GM18907 (cell line): ENCODE results near the gene PTPRA.
"Not testable (repeated sequence)": the region's sequence is repeated elsewhere in the genome, so short reads cannot be mapped to it uniquely, and the experiment has no call there.

Source experiments
- ATAC-seq: cut with Tn5 transposase; IDR thresholded peaks from one replicate; pipeline ENCODE4 v1.9.1; 2021; ENCODE audit warnings: mild to moderate bottlenecking, moderate library complexity; ENCODE audit not compliant: unreplicated experiment

The PTPRA gene

DNA sequence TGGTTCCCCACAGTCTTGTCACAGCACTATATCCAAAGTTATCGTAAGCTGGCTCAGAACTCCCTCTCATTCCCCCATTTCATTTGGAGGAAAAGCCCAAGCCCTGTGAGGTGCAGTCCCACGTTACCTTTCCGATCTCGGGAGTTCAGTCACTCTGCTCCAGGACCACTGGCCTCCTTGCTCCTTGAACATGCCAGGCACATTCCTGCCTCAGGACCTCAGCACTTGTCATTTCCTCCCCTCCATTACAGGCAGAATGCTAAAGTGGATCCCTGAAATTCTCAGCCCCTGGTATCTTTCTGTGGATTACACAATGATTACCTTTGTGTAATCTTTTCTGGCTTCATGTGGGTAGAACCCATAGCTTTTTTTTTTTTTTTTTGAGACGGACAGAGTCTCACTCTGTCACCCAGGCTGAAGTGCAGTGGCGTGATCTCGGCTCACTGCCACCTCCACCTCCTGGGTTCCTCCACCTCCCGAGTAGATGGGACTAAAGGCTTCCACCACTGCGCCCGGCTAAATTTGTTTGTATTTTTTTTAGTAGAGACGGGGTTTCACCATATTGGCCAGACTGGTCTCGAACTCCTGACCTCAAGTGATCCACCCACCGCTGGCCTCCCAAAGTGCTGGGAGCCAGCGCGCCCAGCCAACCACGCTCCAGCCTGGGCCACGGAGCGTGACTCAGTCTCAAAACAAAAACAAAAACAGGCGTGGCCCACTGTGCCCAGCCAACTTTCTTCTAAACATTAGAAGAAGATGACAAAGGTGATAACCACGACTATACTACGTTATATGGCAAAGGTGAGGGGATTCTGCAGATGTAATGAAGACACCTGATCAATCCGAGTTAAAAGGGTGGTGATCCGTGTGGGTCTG lies 194.1 kb downstream of the PTPRA start:
- ATAC-seq: no peak

DNA sequence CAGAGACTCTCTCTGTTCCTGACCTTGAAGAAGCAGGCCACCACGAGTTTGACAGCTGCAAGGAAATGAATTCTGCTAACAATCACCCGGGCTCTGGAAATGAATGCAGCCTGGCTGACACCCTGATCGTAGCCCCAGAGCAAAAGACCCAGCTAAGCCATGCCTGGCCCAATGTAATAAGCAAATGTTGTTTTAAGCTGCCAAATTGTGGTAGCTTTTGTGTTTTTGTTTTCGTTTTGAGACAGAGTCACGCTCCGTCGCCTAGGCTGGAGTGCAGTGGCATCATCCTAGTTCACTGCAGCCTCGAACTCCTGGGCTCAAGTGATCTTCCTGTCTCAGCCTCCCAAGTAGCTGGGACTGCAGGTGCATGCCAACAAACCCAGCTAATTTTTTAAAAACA lies 194.8 kb downstream of the PTPRA start:
- no peak for ATAC-seq

DNA sequence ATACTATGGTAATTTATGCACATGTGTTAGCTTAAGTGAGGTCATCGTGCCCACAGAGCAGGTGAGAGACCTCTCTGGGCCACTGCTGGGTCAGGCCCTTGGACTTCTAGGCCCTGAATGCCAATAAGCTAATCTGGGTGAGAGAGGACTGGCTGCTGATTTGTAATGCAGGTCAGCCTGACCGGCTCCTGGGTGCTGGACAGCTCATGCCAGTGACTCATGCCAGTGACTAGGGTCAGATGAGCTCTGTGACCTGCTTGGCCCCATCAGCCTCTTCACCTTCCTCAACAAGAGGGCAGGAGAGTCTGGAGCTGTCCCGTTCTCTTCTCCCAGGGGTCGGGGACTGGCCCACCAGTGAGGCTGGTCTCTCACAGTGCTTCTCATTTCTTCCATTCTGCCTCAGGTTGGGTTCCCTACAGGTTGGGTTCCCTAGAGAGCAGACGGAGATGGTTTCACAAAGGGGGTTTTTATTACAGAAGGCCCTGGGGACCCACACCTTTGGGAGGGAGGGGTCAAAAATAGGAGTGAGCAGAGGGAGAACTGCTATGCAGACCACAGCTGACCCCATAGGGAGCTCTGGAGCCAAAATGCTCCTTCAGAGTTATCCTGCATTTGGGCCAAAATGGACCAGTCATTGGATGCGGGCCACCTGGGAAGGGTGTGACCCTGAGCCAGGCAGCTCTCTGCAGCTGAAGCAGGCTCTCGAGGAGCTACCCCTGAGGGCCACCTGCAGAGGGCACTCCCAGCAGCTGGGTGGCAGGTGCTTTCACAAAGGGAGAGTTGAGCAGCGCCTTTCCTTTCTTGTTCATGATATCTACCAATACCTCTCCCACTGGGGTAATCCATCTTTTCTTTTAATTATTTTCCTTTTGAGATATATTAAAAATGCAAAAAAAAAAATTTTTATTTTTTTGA lies 196.0 kb downstream of the PTPRA start:
- ATAC-seq: no peak

DNA sequence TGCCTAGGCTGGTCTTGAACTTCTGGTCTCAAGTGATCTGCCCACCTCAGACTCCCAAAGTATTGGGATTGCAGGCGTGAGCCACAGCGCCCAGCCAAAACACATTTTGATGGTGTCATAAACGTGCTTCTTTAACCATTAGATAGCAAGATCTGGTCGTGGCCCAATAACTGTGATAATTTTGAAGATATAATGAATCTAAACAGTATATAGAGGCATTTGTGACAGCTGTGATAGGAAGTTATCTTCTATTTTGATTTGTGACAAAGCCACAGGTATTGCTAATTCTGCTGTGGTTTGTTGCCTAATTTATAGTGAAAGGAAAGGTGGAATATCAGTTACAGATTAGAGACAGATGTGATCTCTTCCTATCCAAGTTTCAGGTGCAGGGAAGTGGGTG lies 197.4 kb downstream of the PTPRA start:
- no peak for ATAC-seq

DNA sequence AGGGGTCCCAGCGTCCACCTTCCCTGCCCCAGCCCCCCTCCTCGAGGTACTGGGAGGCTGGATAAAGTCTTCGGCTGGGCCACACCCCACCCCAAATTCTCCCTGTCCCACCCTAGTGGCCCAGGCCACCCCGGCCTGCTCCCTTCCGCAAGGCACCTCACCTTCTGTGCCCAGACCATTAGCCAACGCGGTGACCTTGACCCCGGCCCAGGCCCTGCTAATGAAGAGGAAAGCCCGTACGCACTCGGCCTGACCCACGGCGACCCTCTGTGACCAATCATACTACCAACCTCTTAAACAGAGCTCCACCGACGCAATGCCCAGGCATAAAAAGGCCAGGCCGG lies 198.0 kb downstream of the PTPRA start:
- no peak for ATAC-seq

DNA sequence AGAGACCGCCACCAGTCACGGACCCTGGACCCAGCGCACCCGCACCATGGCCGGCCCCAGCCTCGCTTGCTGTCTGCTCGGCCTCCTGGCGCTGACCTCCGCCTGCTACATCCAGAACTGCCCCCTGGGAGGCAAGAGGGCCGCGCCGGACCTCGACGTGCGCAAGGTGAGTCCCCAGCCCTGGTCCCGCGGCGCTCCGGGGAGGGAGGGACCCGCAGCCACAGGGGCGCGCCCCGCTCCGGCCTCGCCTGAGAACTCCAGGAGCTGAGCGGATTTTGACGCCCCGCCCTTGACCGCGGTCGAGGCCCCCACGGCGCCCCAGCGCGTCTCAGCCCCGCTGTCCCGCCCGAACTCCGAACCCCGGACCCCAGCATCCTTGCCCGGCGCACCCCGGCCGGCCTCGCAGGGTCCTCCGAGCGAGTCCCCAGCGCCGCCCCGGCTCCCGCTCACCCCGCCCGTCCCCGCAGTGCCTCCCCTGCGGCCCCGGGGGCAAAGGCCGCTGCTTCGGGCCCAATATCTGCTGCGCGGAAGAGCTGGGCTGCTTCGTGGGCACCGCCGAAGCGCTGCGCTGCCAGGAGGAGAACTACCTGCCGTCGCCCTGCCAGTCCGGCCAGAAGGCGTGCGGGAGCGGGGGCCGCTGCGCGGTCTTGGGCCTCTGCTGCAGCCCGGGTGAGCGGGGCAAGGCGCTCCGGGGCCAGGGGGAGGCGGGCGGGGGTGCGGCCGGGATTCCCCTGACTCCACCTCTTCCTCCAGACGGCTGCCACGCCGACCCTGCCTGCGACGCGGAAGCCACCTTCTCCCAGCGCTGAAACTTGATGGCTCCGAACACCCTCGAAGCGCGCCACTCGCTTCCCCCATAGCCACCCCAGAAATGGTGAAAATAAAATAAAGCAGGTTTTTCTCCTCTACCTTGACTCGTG lies 198.6 kb downstream of the PTPRA start, which contains the start of gene OXT:
Gene OXT (plus strand): TSS at position 11 of the 920 bp plus-strand sequence. CDS start 36 bp downstream, at position 47.
- no peak for ATAC-seq

DNA sequence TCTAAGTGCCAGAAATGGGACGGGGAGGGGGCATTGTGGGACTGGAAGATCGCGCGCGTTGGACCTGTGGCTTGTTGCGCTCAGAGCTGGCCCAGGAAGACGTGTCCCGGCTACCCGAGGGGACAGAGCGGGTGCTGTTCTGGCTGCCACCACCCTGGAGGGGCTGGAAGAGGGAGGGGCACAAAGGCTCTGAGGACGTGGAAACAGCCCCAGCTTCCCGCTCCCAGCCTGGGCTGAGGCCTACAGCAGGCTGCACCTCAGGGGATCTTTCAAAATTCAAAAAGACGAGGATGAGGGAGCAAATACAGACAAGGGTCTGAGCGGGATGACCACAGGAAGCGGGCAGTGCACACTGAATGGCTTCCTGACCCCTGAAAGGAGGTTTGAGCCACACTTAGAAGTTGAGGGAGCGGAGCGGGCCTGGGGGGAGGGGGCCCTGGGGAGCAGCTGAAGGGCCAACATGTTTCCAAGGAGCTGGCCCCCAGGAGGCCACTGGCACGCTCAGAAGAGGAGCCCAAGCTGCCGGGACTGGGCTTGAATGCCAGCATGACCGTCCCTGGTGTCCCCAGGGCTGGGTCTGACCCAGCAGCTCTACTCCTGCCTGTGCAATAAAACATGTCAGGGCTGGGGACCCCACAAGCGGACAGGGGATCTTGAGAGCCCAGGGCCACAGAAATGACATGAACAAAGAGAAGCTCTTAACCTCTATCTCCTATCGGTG lies 199.4 kb downstream of the PTPRA start:
- ATAC-seq: no peak

DNA sequence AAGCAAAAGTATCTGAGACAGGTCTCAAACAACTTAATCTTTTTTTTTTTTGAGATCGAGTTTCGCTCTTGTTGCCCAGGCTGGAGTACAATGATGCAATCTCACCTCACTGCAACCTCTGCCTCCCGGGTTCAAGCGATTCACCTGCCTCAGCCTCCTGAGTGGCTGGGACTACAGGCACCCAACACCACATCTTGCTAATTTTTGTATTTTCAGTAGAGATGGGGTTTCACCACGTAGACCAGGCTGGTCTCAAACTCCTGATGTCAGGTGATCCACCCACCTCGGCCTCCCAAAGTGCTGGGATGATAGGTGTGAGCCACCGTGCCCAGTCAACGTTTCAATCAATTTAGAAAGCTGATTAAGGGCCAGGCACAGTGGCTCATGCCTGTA lies 200.0 kb downstream of the PTPRA start:
- not testable (repeated sequence) for ATAC-seq

DNA sequence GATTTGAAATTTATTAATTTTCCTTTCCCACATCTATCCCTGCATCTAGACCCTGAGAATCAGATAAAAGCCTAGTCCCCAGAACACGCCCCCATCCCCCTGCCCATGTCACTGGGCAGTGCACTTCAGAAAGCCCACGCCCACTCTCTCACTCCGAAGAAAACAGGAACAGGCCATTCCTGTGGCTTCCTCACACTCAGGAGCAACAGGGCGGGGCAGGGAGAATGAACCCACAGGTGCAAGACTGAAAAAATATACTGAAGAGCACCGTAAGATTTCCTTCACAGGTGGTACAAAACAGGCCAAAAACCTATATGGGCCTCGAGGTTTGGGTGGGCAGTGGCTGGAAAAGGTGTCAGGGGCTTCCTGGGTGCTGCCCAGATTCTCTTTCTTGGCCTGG lies 201.5 kb downstream of the PTPRA start:
- no peak for ATAC-seq

DNA sequence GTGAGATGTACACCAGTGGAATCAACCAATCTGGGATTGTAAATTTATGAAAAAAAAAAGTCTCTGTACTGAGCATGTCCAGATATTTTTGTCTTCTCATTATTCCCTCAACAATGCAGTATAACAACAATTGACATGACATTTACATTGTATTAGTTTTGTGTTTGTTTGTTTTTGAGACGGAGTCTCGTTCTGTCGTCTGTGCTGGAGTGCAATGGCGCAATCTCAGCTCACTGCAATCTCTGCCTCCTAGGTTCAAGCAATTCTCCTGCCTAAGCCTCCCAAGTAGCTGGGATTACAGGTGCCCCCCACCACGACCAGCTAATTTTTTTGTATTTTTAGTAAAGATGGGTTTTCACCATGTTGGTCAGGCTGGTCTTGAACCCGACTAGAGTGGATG lies 202.0 kb downstream of the PTPRA start:
- not testable (repeated sequence) for ATAC-seq

DNA sequence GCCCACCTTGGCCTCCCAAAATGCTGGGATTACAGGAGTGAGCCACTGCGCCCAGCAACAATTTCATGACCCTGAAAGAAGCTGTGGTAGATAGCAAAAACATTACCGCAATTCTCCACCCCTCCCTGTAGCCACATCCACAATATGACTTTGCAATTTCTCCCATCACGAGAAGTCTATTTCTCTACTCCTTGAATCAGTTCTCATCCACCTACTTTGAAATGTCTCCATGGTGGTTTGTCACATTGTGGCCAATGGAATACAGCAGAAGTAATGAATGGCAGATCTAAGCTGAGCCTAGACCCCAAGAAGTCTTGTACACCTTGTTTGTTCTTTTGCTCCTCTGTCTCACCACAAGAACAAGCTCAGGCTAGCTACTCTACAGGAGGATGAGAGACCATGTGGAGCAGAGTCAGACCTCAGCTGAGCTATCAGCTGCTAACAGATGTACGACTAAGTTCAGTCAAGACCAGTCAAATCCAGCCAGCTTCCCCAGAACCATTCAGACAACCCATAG lies 204.4 kb downstream of the PTPRA start:
- no peak for ATAC-seq

DNA sequence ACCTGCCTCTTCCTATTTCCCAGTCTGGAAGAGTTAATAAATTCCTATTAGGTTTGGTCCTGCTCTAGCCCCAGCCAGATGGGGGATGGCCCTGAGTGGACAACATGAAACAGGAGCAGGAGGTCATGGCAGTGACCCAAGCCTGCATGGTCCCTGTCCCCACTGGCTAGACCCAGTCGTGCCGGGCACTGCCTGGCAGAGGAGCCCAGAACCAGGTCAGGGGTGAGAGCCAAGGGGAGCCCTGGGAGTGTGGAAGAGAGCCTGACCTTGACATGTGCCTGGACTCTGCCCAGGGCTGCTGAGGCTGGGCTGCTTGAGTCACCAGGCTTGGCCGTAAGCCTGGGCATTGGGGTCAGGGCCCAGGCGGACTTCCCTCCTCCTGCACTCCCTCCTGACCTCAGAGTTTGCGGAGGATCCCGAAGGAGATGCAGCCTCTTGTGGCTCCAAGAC lies 207.7 kb downstream of the PTPRA start:
- no peak for ATAC-seq

DNA sequence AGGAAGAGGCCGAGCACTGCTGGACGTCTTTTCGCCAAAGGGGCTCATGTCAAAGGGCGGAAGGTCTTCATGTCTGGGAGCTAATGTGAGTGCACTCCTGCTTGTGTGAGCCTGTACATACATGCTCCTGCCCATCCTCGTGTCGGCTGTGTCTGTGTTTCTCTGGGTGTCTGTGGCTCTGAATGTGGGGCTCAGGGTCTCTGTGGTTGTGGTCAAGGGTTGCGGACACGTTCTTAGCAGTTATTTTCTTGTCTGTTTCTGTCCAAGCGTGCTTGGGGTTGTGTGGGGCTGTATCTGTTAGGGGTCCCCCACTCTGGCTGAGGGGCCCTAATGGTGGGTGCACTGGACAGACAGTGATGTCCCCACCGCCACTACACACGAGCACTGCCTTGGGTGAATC lies 208.4 kb downstream of the PTPRA start:
- no peak for ATAC-seq

DNA sequence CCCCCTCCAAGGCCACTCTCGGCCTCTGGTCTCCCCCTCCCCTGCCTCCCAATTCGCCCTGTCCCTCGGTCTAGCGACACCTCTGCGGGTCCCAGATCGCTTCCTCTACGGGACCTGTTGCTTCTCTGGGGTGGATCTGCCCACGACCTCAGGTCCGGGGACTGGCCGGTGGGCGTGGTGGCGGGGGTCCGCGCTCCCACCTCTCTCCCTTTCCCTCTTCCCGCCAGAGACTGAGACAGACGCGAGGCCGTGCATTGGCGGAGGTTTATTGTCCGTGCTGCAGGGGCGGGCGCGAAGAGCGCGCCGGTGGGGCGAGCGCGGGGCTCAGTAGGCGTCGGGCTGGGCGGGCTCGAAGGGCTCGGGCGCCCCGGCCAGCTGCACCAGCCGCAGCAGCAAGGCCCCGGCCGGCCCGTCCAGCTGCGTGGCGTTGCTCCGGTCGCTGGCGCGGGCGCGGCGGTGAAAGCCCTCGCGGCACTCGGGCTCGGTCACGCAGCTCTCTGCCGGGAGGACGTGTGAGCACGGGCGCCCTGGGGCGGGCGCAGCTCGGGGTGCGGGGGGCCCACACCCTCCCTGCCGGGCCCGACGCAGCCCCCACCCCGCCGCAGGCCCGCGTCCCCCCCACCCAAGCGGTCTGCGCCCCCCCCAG lies 209.1 kb downstream of the PTPRA start:
- ATAC-seq: no peak

DNA sequence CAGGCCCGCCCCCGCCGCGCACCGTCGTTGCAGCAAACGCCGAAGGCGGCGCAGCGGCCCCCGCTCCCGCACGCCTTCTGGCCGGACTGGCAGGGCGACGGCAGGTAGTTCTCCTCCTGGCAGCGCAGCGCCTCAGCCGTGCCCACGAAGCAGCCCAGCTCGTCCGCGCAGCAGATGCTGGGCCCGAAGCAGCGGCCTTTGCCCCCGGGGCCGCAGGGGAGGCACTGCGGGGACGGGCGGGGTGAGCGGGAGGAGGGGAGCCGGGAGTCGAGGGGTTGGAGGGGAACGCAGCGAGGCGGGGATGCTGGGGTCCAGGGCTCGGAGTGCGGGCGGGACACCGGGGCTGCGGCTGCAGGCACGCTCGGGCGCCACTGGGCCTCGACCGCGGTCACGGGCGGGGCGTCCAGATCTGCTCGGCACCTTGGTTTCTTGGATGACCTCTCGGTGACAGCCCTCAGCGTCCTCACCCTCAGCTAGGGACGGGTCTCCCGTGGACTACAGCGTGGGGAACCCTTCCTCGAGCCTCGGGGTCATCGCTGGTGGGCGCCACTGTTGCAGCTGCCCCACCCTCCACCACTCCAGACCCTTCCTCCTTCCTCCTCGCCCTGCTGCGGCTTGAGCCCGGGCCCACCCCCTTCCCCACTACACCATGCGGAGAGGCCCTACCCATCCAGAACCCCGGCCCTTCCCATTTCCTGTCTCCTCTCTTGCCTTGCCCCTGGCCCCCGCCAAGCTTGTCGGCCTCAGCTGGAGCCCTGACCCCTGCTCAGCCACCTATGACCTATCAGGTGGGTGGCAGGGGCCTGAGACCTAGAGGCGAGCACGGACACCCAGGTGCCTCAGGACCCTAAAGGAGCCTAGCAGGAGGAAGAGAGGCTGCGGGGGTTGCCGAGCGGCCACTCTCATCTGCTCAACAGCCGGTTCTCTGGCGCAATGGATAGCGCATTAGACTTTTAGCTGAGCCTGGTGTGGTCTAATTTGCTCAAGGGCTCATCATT lies 210.0 kb downstream of the PTPRA start:
- ATAC-seq: no peak

DNA sequence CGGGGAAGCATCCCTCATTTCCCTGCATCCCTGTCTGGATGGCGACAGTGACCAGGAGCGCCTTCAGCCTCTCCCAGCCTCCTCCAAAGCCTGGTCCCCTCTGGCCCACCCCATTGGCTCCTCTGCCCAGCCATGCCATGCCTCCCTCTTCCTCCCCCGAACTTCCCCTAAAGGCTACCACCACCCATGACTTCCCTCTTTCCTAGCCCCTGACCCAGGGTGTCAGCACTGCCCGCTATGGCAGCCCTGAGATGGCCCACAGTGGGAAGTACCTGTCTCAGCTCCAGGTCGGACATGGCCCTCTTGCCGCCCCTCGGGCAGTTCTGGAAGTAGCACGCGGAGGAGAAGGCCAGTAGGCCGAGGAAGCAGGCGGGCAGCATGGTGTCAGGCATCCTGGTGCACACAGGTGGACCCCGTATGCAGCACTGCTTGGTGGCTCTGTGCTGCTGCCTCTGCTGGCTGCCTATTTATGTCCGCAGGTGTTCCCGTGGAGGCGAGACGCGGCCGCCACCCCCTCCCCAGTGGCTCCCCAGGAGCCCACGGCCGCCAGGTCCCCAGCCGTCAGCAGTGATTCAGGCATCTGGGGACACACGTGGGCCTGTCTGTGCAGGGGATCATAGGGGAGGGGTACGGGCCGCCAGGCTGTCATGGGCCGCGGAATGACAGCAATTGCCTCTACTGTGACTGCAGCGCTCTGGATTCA lies 211.2 kb downstream of the PTPRA start, which contains the start of gene AVP:
Gene AVP (minus strand): TSS at position 442 of the 703 bp plus-strand sequence. CDS start 50 bp downstream, at position 392.
- no peak for ATAC-seq

DNA sequence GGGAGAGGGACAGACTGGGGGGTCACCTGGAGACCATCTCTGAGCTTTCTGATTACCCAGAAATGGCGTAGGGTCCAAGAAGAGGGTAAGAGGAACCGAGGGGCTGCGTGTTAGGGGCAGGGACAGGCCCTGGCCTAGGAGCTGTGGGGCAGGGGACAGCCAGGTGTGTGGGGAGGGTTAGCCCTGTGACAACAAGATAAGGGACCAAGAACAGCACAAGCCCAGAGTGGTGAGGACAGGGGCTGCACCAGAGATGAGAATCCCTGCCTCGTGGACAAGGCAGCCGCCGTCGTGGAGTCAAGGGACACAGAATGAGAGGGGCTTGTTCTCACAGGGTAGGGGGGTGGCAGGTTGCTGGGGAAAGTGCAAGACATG lies 211.7 kb downstream of the PTPRA start:
- no peak for ATAC-seq
